ENCODE measurements around the gene IVL.

DNA sequence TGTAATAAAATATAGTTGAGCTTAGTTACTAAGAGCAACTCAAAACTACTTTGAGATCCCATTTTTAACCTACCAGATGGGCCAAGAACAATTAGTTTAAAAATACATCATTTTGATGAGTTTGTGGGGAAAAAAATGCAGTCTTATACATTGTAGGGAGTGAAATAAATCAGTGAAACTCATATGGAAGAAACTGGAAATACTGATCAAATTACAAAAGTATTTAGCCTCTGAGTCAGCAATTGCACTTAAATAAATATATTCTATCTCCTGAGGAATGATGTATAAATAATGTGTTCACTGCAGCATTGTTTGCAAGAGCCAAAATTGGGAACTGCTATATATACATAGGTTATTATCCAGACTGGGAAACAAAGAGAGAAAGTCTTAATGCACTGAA lies 34.9 kb upstream of the IVL start:
- no peak for TF ChIP-seq ZNF324 (tag by site-specific recombination; IDR thresholded peaks at IDR 0.05)
- TF ChIP-seq ZFP37 (tag by site-specific recombination; IDR thresholded peaks at IDR 0.05), result no peak
- TF ChIP-seq ZNF549 (tag by site-specific recombination; IDR thresholded peaks at IDR 0.05), result no peak
- TF ChIP-seq ZNF571 (tag by site-specific recombination; IDR thresholded peaks at IDR 0.05), result no peak
- TF ChIP-seq, protein P1, sequence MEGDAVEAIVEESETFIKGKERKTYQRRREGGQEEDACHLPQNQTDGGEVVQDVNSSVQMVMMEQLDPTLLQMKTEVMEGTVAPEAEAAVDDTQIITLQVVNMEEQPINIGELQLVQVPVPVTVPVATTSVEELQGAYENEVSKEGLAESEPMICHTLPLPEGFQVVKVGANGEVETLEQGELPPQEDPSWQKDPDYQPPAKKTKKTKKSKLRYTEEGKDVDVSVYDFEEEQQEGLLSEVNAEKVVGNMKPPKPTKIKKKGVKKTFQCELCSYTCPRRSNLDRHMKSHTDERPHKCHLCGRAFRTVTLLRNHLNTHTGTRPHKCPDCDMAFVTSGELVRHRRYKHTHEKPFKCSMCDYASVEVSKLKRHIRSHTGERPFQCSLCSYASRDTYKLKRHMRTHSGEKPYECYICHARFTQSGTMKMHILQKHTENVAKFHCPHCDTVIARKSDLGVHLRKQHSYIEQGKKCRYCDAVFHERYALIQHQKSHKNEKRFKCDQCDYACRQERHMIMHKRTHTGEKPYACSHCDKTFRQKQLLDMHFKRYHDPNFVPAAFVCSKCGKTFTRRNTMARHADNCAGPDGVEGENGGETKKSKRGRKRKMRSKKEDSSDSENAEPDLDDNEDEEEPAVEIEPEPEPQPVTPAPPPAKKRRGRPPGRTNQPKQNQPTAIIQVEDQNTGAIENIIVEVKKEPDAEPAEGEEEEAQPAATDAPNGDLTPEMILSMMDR (tag by site-specific recombination; IDR thresholded peaks at IDR 0.05), result no peak
- TF ChIP-seq ZNF2 (tag by site-specific recombination; IDR thresholded peaks at IDR 0.05), result no peak
- no peak for TF ChIP-seq REST (tag by site-specific recombination; IDR thresholded peaks at IDR 0.05)
- no peak for TF ChIP-seq YY1 (tag by site-specific recombination; IDR thresholded peaks at IDR 0.05)
